HG02973 (cell line): ENCODE data around the gene EGLN2.
"Not testable (repeated sequence)": the region's sequence is repeated elsewhere in the genome, so short reads cannot be mapped to it uniquely, and the experiment has no call there.

Experiments used
- ATAC-seq: cut with Tn5 transposase; IDR thresholded peaks from one replicate; pipeline ENCODE4 v1.9.1; 2021; ENCODE audit warnings: moderate library complexity; ENCODE audit not compliant: unreplicated experiment

EGLN2 gene

GRCh38 chr19:40776364-40776763, 22.6 kb upstream of the EGLN2 start:
- ATAC-seq: no peak

GRCh38 chr19:40776932-40777644, 21.9 kb upstream of the EGLN2 start:
- peak; percentile 58 for ATAC-seq

- no peak for ATAC-seq
Measured at GRCh38 chr19:40777645-40777936, 21.4 kb upstream of the EGLN2 start.

- ATAC-seq: peak; percentile 47
Measured at GRCh38 chr19:40777937-40778705, 20.9 kb upstream of the EGLN2 start, which contains the start of gene RAB4B. Gene RAB4B, plus strand, starts transcription at chr19:40778247. Its CDS starts 129 bp downstream, at chr19:40778376.

- no peak for ATAC-seq
Measured at GRCh38 chr19:40778706-40779284, 20.2 kb upstream of the EGLN2 start.

- ATAC-seq: no peak
Measured at GRCh38 chr19:40780582-40780981, 18.4 kb upstream of the EGLN2 start.

GRCh38 chr19:40781140-40781539, 17.9 kb upstream of the EGLN2 start:
- no peak for ATAC-seq

GRCh38 chr19:40783711-40784110, 15.3 kb upstream of the EGLN2 start:
- no peak for ATAC-seq

- not testable (repeated sequence) for ATAC-seq
Measured at GRCh38 chr19:40784146-40784545, 14.8 kb upstream of the EGLN2 start.

- ATAC-seq: no peak
Measured at GRCh38 chr19:40785526-40785925, 13.5 kb upstream of the EGLN2 start.

GRCh38 chr19:40786060-40787037, 12.6 kb upstream of the EGLN2 start:
- no peak for ATAC-seq

GRCh38 chr19:40791349-40791748, 7.6 kb upstream of the EGLN2 start:
- no peak for ATAC-seq

GRCh38 chr19:40791996-40792395, 7.0 kb upstream of the EGLN2 start:
- no peak for ATAC-seq

GRCh38 chr19:40797166-40797962, 1.6 kb upstream of the EGLN2 start:
- ATAC-seq: no peak

GRCh38 chr19:40797963-40798682, 868 bp upstream of the EGLN2 start:
- peak; percentile 29 for ATAC-seq

- ATAC-seq: no peak
Measured at GRCh38 chr19:40799558-40800338, 757 bp downstream of the EGLN2 start.

- ATAC-seq: no peak
Measured at GRCh38 chr19:40800339-40800996, 1.5 kb downstream of the EGLN2 start.

- no peak for ATAC-seq
Measured at GRCh38 chr19:40800997-40801377, 2.0 kb downstream of the EGLN2 start.
